ENCODE data around the gene TMEM250.

Gene TMEM250

GRCh38 chr9:136147890-136148714, 29.4 kb upstream of the TMEM250 start:
- DNase-seq (ENCODE audit: extremely low read depth in 1 of 2, low read depth in 1 of 2) = no peak

GRCh38 chr9:136147038-136147889, 28.6 kb upstream of the TMEM250 start:
- DNase-seq (ENCODE audit: extremely low read depth in 1 of 2, low read depth in 1 of 2) = no peak

GRCh38 chr9:136146126-136147037, 27.7 kb upstream of the TMEM250 start:
- no peak for DNase-seq (ENCODE audit: extremely low read depth in 1 of 2, low read depth in 1 of 2)

GRCh38 chr9:136145580-136145979, 26.9 kb upstream of the TMEM250 start:
- no peak for DNase-seq (ENCODE audit: extremely low read depth in 1 of 2, low read depth in 1 of 2)

GRCh38 chr9:136144450-136144849, 25.8 kb upstream of the TMEM250 start:
- DNase-seq (ENCODE audit: extremely low read depth in 1 of 2, low read depth in 1 of 2) = no peak

- DNase-seq (ENCODE audit: extremely low read depth in 1 of 2, low read depth in 1 of 2) = no peak
Observed at GRCh38 chr9:136143215-136144001, 24.7 kb upstream of the TMEM250 start.

- DNase-seq (ENCODE audit: extremely low read depth in 1 of 2, low read depth in 1 of 2) = no peak
Observed at GRCh38 chr9:136142859-136143214, 24.2 kb upstream of the TMEM250 start.

GRCh38 chr9:136142414-136142796, 23.7 kb upstream of the TMEM250 start:
- DNase-seq (ENCODE audit: extremely low read depth in 1 of 2, low read depth in 1 of 2) = no peak

GRCh38 chr9:136141682-136142413, 23.2 kb upstream of the TMEM250 start:
- no peak for DNase-seq (ENCODE audit: extremely low read depth in 1 of 2, low read depth in 1 of 2)

- DNase-seq (ENCODE audit: extremely low read depth in 1 of 2, low read depth in 1 of 2) = no peak
Observed at GRCh38 chr9:136140966-136141365, 22.3 kb upstream of the TMEM250 start.

GRCh38 chr9:136140046-136140445, 21.4 kb upstream of the TMEM250 start:
- no peak for DNase-seq (ENCODE audit: extremely low read depth in 1 of 2, low read depth in 1 of 2)

- peak in 1 of 2 donors; percentile 29 for DNase-seq (ENCODE audit: extremely low read depth in 1 of 2, low read depth in 1 of 2)
Observed at GRCh38 chr9:136138566-136138965, 19.9 kb upstream of the TMEM250 start.

- DNase-seq (ENCODE audit: extremely low read depth in 1 of 2, low read depth in 1 of 2) = no peak
Observed at GRCh38 chr9:136137321-136138265, 18.9 kb upstream of the TMEM250 start.

- DNase-seq (ENCODE audit: extremely low read depth in 1 of 2, low read depth in 1 of 2) = no peak
Observed at GRCh38 chr9:136136127-136136925, 17.7 kb upstream of the TMEM250 start.

GRCh38 chr9:136135326-136136126, 16.9 kb upstream of the TMEM250 start:
- DNase-seq (ENCODE audit: extremely low read depth in 1 of 2, low read depth in 1 of 2) = no peak

- no peak for DNase-seq (ENCODE audit: extremely low read depth in 1 of 2, low read depth in 1 of 2)
Observed at GRCh38 chr9:136133959-136134484, 15.3 kb upstream of the TMEM250 start.
